Astrocyte (in vitro differentiated cells and primary cell): ENCODE results near the gene KRTAP19-4. TPM values are rescaled to one million over a fixed set of nuclear protein-coding genes. Genes with fewer than 3 reads are reported as not detected.

ENCODE experiments used
- DNase-seq: peaks from one replicate; pipeline ENCODE4 v3.0.0-alpha.2; 2010; ENCODE audit warnings: low read depth
- FAIRE-seq: peaks from 2 replicates; lab custom pipeline; 2011; peaks lifted over from hg19 to GRCh38; lab: Jason Lieb, UNC
- H2AFZ ChIP-seq: 2 replicates; pipeline ENCODE4 v1.6.0; 2012; ENCODE audit warnings: low read depth, low read length, inconsistent platforms
- H3K27ac ChIP-seq: 2 replicates; pipeline ENCODE4 v1.5.1; 2011; ENCODE audit warnings: low read depth, low read length, inconsistent platforms
- H3K27me3 ChIP-seq: 2 replicates; pipeline ENCODE4 v1.6.0; 2011; ENCODE audit warnings: low read length, inconsistent platforms; ENCODE audit not compliant: insufficient read depth
- H3K36me3 ChIP-seq: 2 replicates; pipeline ENCODE4 v1.5.1; 2011; ENCODE audit warnings: low read length, inconsistent platforms; ENCODE audit not compliant: insufficient read depth
- H3K4me1 ChIP-seq: 2 replicates; pipeline ENCODE4 v1.5.1; 2011; ENCODE audit warnings: low read length, inconsistent platforms; ENCODE audit not compliant: insufficient read depth
- H3K4me2 ChIP-seq: 2 replicates; pipeline ENCODE4 v1.6.0; 2012; ENCODE audit warnings: low read length, inconsistent platforms
- H3K4me3 ChIP-seq: 2 replicates; pipeline ENCODE4 v1.5.1; 2011; ENCODE audit warnings: low read depth, mild to moderate bottlenecking, low read length, inconsistent platforms; ENCODE audit not compliant: insufficient read depth
- H3K79me2 ChIP-seq: 2 replicates; pipeline ENCODE4 v1.6.0; 2012; ENCODE audit warnings: mild to moderate bottlenecking, low read length, inconsistent platforms; ENCODE audit not compliant: insufficient read depth
- H3K9ac ChIP-seq: 2 replicates; pipeline ENCODE4 v1.6.0; 2012; ENCODE audit warnings: mild to moderate bottlenecking, low read length, inconsistent platforms
- H3K9me3 ChIP-seq: 2 replicates; pipeline ENCODE4 v1.5.1; 2012; ENCODE audit warnings: low read depth, mild to moderate bottlenecking, low read length, inconsistent platforms; ENCODE audit not compliant: insufficient read depth
- H4K20me1 ChIP-seq: 2 replicates; pipeline ENCODE4 v1.6.0; 2012; ENCODE audit warnings: low read length, inconsistent platforms; ENCODE audit not compliant: insufficient read depth
- H3K27ac Mint-ChIP-seq: one replicate; pipeline ENCODE4 v1.8.0; 2021; ENCODE audit warnings: mild to moderate bottlenecking, mixed read lengths; ENCODE audit not compliant: unreplicated experiment
- H3K27me3 Mint-ChIP-seq: one replicate; pipeline ENCODE4 v1.8.0; 2021; ENCODE audit warnings: low read depth, mixed read lengths; ENCODE audit not compliant: unreplicated experiment
- H3K36me3 Mint-ChIP-seq: one replicate; pipeline ENCODE4 v1.8.0; 2021; ENCODE audit warnings: low read depth, mixed read lengths; ENCODE audit not compliant: unreplicated experiment
- H3K4me1 Mint-ChIP-seq: one replicate; pipeline ENCODE4 v1.8.0; 2021; ENCODE audit warnings: low read depth, mixed read lengths; ENCODE audit not compliant: unreplicated experiment
- H3K4me3 Mint-ChIP-seq: one replicate; pipeline ENCODE4 v1.8.0; 2021; ENCODE audit warnings: mild to moderate bottlenecking, moderate library complexity, mixed read lengths; ENCODE audit not compliant: unreplicated experiment
- H3K9me3 Mint-ChIP-seq: one replicate; pipeline ENCODE4 v1.8.0; 2021; ENCODE audit warnings: mild to moderate bottlenecking, mixed read lengths; ENCODE audit not compliant: unreplicated experiment
- CTCF ChIP-seq: IDR thresholded peaks from 2 replicates; pipeline ENCODE4 v1.5.1; 2011; ENCODE audit warnings: low read depth, mild to moderate bottlenecking, inconsistent platforms, low read length, moderate library complexity; ENCODE audit not compliant: insufficient read depth
- EZH2 ChIP-seq: IDR thresholded peaks from 2 replicates; pipeline ENCODE4 v1.6.1; 2012; ENCODE audit warnings: mild to moderate bottlenecking, low read length, inconsistent platforms; ENCODE audit not compliant: insufficient read depth
- total RNA-seq: library from RNA; stranded (reverse); gene quantifications from 2 replicates; pipeline ENCODE4 v1.2.1, GENCODE V29; 2021

KRTAP19-4 gene
- total RNA-seq, 1 donor from 2014 or later: not detected

- H3K4me2 ChIP-seq: no peak overlapping the region
- DNase-seq (no peak), FAIRE-seq (no peak)
- H3K4me1 ChIP-seq: no peaks in the 10 kb centered on the region
- Mint-ChIP-seq H3K4me3 (no peak overlapping the region), H3K27ac (no peak overlapping the region), H3K36me3 (no peaks in the 10 kb centered on the region), H3K9me3 (no peaks in the 10 kb centered on the region), H3K4me1 (no peaks in the 10 kb centered on the region), H3K27me3 (no peaks in the 10 kb centered on the region)
- no peak overlapping the region for H3K27ac ChIP-seq
- H3K79me2 ChIP-seq: no peaks in the 10 kb centered on the region
- H3K27me3 ChIP-seq: no peaks in the 10 kb centered on the region
- no peaks in the 10 kb centered on the region for H4K20me1 ChIP-seq
- H2AFZ ChIP-seq: no peak overlapping the region
- TF ChIP-seq EZH2: no peak
- no peak for TF ChIP-seq CTCF
- no peak overlapping the region for H3K4me3 ChIP-seq
- no peak overlapping the region for H3K9ac ChIP-seq
- no peaks in the 10 kb centered on the region for H3K36me3 ChIP-seq
- no peaks in the 10 kb centered on the region for H3K9me3 ChIP-seq
Measured at GRCh38 chr21:30448514-30448913, 48.5 kb downstream of the KRTAP19-4 start.

GRCh38 chr21:30447056-30447455 lies 49.9 kb downstream of the KRTAP19-4 start:
- H3K9ac ChIP-seq: no peak overlapping the region
- no peak for FAIRE-seq
- no peaks in the 10 kb centered on the region for H3K4me1 ChIP-seq
- Mint-ChIP-seq H3K36me3 (no peaks in the 10 kb centered on the region), H3K27me3 (no peaks in the 10 kb centered on the region), H3K4me3 (no peak overlapping the region), H3K4me1 (no peaks in the 10 kb centered on the region), H3K27ac (no peak overlapping the region), H3K9me3 (no peaks in the 10 kb centered on the region)
- H3K4me2 ChIP-seq: no peak overlapping the region
- H3K27ac ChIP-seq: no peak overlapping the region
- H3K79me2 ChIP-seq: no peaks in the 10 kb centered on the region
- no peak for TF ChIP-seq CTCF
- TF ChIP-seq EZH2: no peak
- H4K20me1 ChIP-seq: no peaks in the 10 kb centered on the region
- no peaks in the 10 kb centered on the region for H3K9me3 ChIP-seq
- no peak for DNase-seq
- H3K27me3 ChIP-seq: no peaks in the 10 kb centered on the region
- H3K4me3 ChIP-seq: no peak overlapping the region
- no peaks in the 10 kb centered on the region for H3K36me3 ChIP-seq
- H2AFZ ChIP-seq: no peak overlapping the region

Other genes starting within 250 kb of the KRTAP19-4 start
- gene KRTAP24-1, start 214.2 kb downstream of the KRTAP19-4 start, total RNA-seq: not detected in 2 replicates
- gene KRTAP25-1, start 207.7 kb downstream of the KRTAP19-4 start, total RNA-seq: not detected in 2 replicates
- not detected in 2 replicates for gene KRTAP26-1, start 176.8 kb downstream of the KRTAP19-4 start, total RNA-seq
- gene KRTAP27-1, start 159.5 kb downstream of the KRTAP19-4 start, total RNA-seq: not detected in 2 replicates
- not detected in 2 replicates for gene KRTAP23-1, start 148.6 kb downstream of the KRTAP19-4 start, total RNA-seq
- not detected in 2 replicates for gene KRTAP13-2, start 124.9 kb downstream of the KRTAP19-4 start, total RNA-seq
- not detected in 2 replicates for gene KRTAP13-1, start 101.1 kb downstream of the KRTAP19-4 start, total RNA-seq
- not detected in 2 replicates for gene KRTAP13-3, start 71.2 kb downstream of the KRTAP19-4 start, total RNA-seq
- gene KRTAP13-4, start 66.9 kb downstream of the KRTAP19-4 start, total RNA-seq: not detected in 2 replicates
- not detected in 2 replicates for gene KRTAP15-1, start 56.9 kb downstream of the KRTAP19-4 start, total RNA-seq
- gene KRTAP19-1, start 16.8 kb downstream of the KRTAP19-4 start, total RNA-seq: not detected in 2 replicates
- gene KRTAP19-2, start 9.7 kb downstream of the KRTAP19-4 start, total RNA-seq: not detected in 2 replicates
- gene KRTAP19-3, start 5.2 kb downstream of the KRTAP19-4 start, total RNA-seq: not detected in 2 replicates
- gene KRTAP19-5, start 5.0 kb upstream of the KRTAP19-4 start, total RNA-seq: not detected in 2 replicates
- gene KRTAP19-6, start 44.7 kb upstream of the KRTAP19-4 start, total RNA-seq: not detected in 2 replicates
- not detected in 2 replicates for gene KRTAP19-7, start 64.1 kb upstream of the KRTAP19-4 start, total RNA-seq
- gene KRTAP22-2, start 93.2 kb upstream of the KRTAP19-4 start, total RNA-seq: not detected in 2 replicates
- not detected in 2 replicates for gene KRTAP6-3, start 95.3 kb upstream of the KRTAP19-4 start, total RNA-seq
- not detected in 2 replicates for gene KRTAP6-2, start 101.7 kb upstream of the KRTAP19-4 start, total RNA-seq
- not detected in 2 replicates for gene KRTAP22-1, start 103.9 kb upstream of the KRTAP19-4 start, total RNA-seq
- not detected in 2 replicates for gene KRTAP6-1, start 116.8 kb upstream of the KRTAP19-4 start, total RNA-seq
- gene KRTAP20-1, start 119.3 kb upstream of the KRTAP19-4 start, total RNA-seq: not detected in 2 replicates
- gene KRTAP20-4, start 123.5 kb upstream of the KRTAP19-4 start, total RNA-seq: not detected in 2 replicates
- not detected in 2 replicates for gene KRTAP20-2, start 138.0 kb upstream of the KRTAP19-4 start, total RNA-seq
- not detected in 2 replicates for gene KRTAP20-3, start 145.7 kb upstream of the KRTAP19-4 start, total RNA-seq
- not detected in 2 replicates for gene KRTAP21-3, start 221.6 kb upstream of the KRTAP19-4 start, total RNA-seq